ENCODE measurements around the gene MITF. TPM values are rescaled to one million over a fixed set of nuclear protein-coding genes. Genes with fewer than 3 reads are reported as not detected.

MITF gene
- total and polyA plus RNA-seq, 3 donors from 2014 or later, result 5.5 to 9.0 (median 5.8) TPM

- no peak for DNase-seq
- H3K4me1 ChIP-seq, result no peaks in the 10 kb centered on the region
- H3K27me3 ChIP-seq, result no peaks in the 10 kb centered on the region
- TF ChIP-seq CTCF (IDR thresholded peaks at IDR 0.05) (no peak), POLR2A (IDR thresholded peaks at IDR 0.05) (no peak)
- WGBS, 2 donors, result 24 to 66% methylated on average over 2 of the region's 2 CpGs
- no peaks in the 10 kb centered on the region for H3K9me3 ChIP-seq
- no peak overlapping the region for H3K27ac ChIP-seq
- intact Hi-C loops (cut with DNase I; ENCODE audit: low total_unique reads), result no loop called here
- H3K4me3 ChIP-seq, result no peak overlapping the region
- H3K36me3 ChIP-seq (ENCODE audit: low read depth, missing control alignments), result no peaks in the 10 kb centered on the region
Observed at GRCh38 chr3:69828817-69829216, 89.6 kb downstream of the MITF start.

- 82 to 94% methylated on average over 3 of the region's 3 CpGs for WGBS, 2 donors
- H3K27me3 ChIP-seq, result no peaks in the 10 kb centered on the region
Observed at GRCh38 chr3:69830147-69830546, 90.9 kb downstream of the MITF start.

GRCh38 chr3:69831737-69832136 is 92.5 kb downstream of the MITF start:
- Histone ChIP-seq H3K27ac (no peak overlapping the region), H3K4me3 (no peak overlapping the region), H3K4me1 (no peaks in the 10 kb centered on the region), H3K27me3 (no peaks in the 10 kb centered on the region), H3K36me3 (ENCODE audit: low read depth, missing control alignments) (no peaks in the 10 kb centered on the region), H3K9me3 (no peaks in the 10 kb centered on the region)
- intact Hi-C loops (cut with DNase I; ENCODE audit: low total_unique reads), result no loop called here
- TF ChIP-seq CTCF (IDR thresholded peaks at IDR 0.05) (no peak), POLR2A (IDR thresholded peaks at IDR 0.05) (no peak)
- DNase-seq, result no peak
- WGBS, 2 donors, result 71 to 76% methylated on average over 4 to 5 of the region's 5 CpGs

More at GRCh38 chr3:69830147-69830546, 90.9 kb downstream of the MITF start:
- H3K36me3 ChIP-seq (ENCODE audit: low read depth, missing control alignments), result no peaks in the 10 kb centered on the region
- no peak overlapping the region for H3K27ac ChIP-seq
- no peak for TF ChIP-seq POLR2A (IDR thresholded peaks at IDR 0.05)
- TF ChIP-seq CTCF (IDR thresholded peaks at IDR 0.05), result no peak
- H3K9me3 ChIP-seq, result no peaks in the 10 kb centered on the region
- intact Hi-C loops (cut with DNase I; ENCODE audit: low total_unique reads), result no loop called here
- DNase-seq, result no peak
- H3K4me1 ChIP-seq, result no peaks in the 10 kb centered on the region
- no peak overlapping the region for H3K4me3 ChIP-seq

- Histone ChIP-seq H3K9me3 (no peaks in the 10 kb centered on the region), H3K27ac (no peak overlapping the region), H3K27me3 (no peaks in the 10 kb centered on the region), H3K36me3 (ENCODE audit: low read depth, missing control alignments) (no peaks in the 10 kb centered on the region), H3K4me3 (no peak overlapping the region), H3K4me1 (no peaks in the 10 kb centered on the region)
- no peak for DNase-seq
- intact Hi-C loops (cut with DNase I; ENCODE audit: low total_unique reads), result no loop called here
- TF ChIP-seq POLR2A (IDR thresholded peaks at IDR 0.05) (no peak), CTCF (IDR thresholded peaks at IDR 0.05) (no peak)
Observed at GRCh38 chr3:69833591-69833990, 94.3 kb downstream of the MITF start.

GRCh38 chr3:69838217-69838616 is 99.0 kb downstream of the MITF start:
- no peaks in the 10 kb centered on the region for H3K27me3 ChIP-seq
- H3K27ac ChIP-seq, result no peak overlapping the region
- no peak for TF ChIP-seq CTCF (IDR thresholded peaks at IDR 0.05)
- 70 to 74% methylated on average over 5 of the region's 5 CpGs for WGBS, 2 donors
- H3K36me3 ChIP-seq (ENCODE audit: low read depth, missing control alignments), result no peaks in the 10 kb centered on the region
- no peak for DNase-seq
- H3K4me1 ChIP-seq, result no peaks in the 10 kb centered on the region
- H3K9me3 ChIP-seq, result no peaks in the 10 kb centered on the region
- no peak overlapping the region for H3K4me3 ChIP-seq
- intact Hi-C loops (cut with DNase I; ENCODE audit: low total_unique reads), result no loop called here
